Endodermal cell (in vitro differentiated cells): ENCODE data around the gene SDK2. TPM values are rescaled to one million over a fixed set of nuclear protein-coding genes. Genes with fewer than 3 reads are reported as not detected.
A peak's percentile ranks its signal among the peaks of the same experiment; 100 is the strongest.

ENCODE experiments used
- DNase-seq: peaks from one replicate; pipeline ENCODE4 v3.0.0-alpha.2; 2017
- H3K27ac ChIP-seq: 2 replicates; pipeline ENCODE4 v1.5.1; 2013; ENCODE audit warnings: mild to moderate bottlenecking, low read depth, low read length, moderate library complexity
- H3K27me3 ChIP-seq: 2 replicates; pipeline ENCODE4 v1.6.1; 2013; ENCODE audit warnings: mild to moderate bottlenecking, low read length, moderate library complexity; ENCODE audit not compliant: insufficient read depth, control insufficient read depth, poor library complexity, severe bottlenecking
- H3K36me3 ChIP-seq: 2 replicates; pipeline ENCODE4 v1.7.0; 2013; ENCODE audit warnings: mild to moderate bottlenecking, low read length, moderate library complexity; ENCODE audit not compliant: control insufficient read depth, insufficient read depth
- H3K4me1 ChIP-seq: one replicate; pipeline ENCODE4 v1.7.0; 2013; ENCODE audit warnings: low read length; ENCODE audit not compliant: control insufficient read depth, insufficient read depth
- H3K4me3 ChIP-seq: 2 replicates; pipeline ENCODE4 v1.5.1; 2013; ENCODE audit warnings: mild to moderate bottlenecking, low read length, moderate library complexity
- H3K9ac ChIP-seq: 2 replicates; pipeline ENCODE4 v1.6.1; 2013; ENCODE audit warnings: mild to moderate bottlenecking, low read length, moderate library complexity; ENCODE audit not compliant: poor library complexity, severe bottlenecking; ENCODE audit errors: extremely low read depth
- H3K9me3 ChIP-seq: 2 replicates; pipeline ENCODE4 v1.6.1; 2013; ENCODE audit warnings: mild to moderate bottlenecking, low read length, moderate library complexity; ENCODE audit not compliant: control insufficient read depth
- H3K27ac Mint-ChIP-seq: 2 replicates; pipeline ENCODE4 v1.8.0; 2020; ENCODE audit warnings: mixed read lengths
- H3K27me3 Mint-ChIP-seq: 2 replicates; pipeline ENCODE4 v1.8.0; 2021; ENCODE audit warnings: mild to moderate bottlenecking, mixed read lengths; ENCODE audit not compliant: insufficient read depth
- H3K36me3 Mint-ChIP-seq: 2 replicates; pipeline ENCODE4 v1.8.0; 2020; ENCODE audit warnings: low read depth, mixed read lengths
- H3K4me1 Mint-ChIP-seq: 2 replicates; pipeline ENCODE4 v1.8.0; 2020; ENCODE audit warnings: mixed read lengths
- H3K4me3 Mint-ChIP-seq: 2 replicates; pipeline ENCODE4 v1.8.0; 2020; ENCODE audit warnings: mild to moderate bottlenecking, moderate library complexity, mixed read lengths
- H3K9me3 Mint-ChIP-seq: 2 replicates; pipeline ENCODE4 v1.8.0; 2020; ENCODE audit warnings: mild to moderate bottlenecking, mixed read lengths
- CTCF ChIP-seq: fragments of 200-600 bp; sonication (generic); conservative IDR thresholded peaks from 2 replicates; pipeline ENCODE4 v1.5.0; 2021; ENCODE audit warnings: antibody characterized with exemption, mild to moderate bottlenecking
- WGBS, 2 experiments: methylation state at CpG; one replicate each; pipeline versions ENCODE4 v1.1.5 to v1.1.7; 2013; ENCODE audit warnings: missing lambda C conversion rate in 2 of 2, mixed read lengths in 1 of 2; ENCODE audit not compliant: insufficient coverage in 1 of 2, insufficient read length in 1 of 2; 5-methylcytosine and 5-hydroxymethylcytosine counted together
- total RNA-seq, 2 donors: library from RNA; stranded (reverse); fragmentation: NEBNext Ultra II Directional in 1 of 2; extraction: Animal tissue kit (Norgen Biotek cat#: 25700) in 1 of 2; gene quantifications; 2 replicates in 1 of 2; 3 replicates in 1 of 2; pipeline ENCODE4 v1.2.1, GENCODE V29; 2021

SDK2 gene
- total RNA-seq, 2 donors from 2014 or later: 5.9 to 7.0 TPM

- Histone ChIP-seq H3K27me3 (no peaks in the 10 kb centered on the region), H3K9ac (no peak overlapping the region), H3K4me1 (no peaks in the 10 kb centered on the region), H3K36me3 (no peaks in the 10 kb centered on the region), H3K9me3 (no peaks in the 10 kb centered on the region), H3K27ac (no peak overlapping the region), H3K4me3 (no peak overlapping the region)
- no peak overlapping the region for H3K4me3 Mint-ChIP-seq
- peaks cover 21% of the 10 kb centered on the region for H3K4me1 Mint-ChIP-seq
- H3K9me3 Mint-ChIP-seq: no peaks in the 10 kb centered on the region
- H3K27me3 Mint-ChIP-seq: peaks cover 1% of the 10 kb centered on the region
- 74 to 79% methylated on average over 7 to 12 of the region's 12 CpGs for WGBS, 2 experiments
- no peaks in the 10 kb centered on the region for H3K36me3 Mint-ChIP-seq
- DNase-seq: peak; percentile 91
- TF ChIP-seq CTCF: no peak
- no peak overlapping the region for H3K27ac Mint-ChIP-seq
Measured at GRCh38 chr17:73546770-73547536, 97.3 kb downstream of the SDK2 start.

GRCh38 chr17:73546114-73546513 lies 98.1 kb downstream of the SDK2 start:
- DNase-seq: no peak
- Mint-ChIP-seq H3K27me3 (no peaks in the 10 kb centered on the region), H3K4me3 (no peak overlapping the region), H3K27ac (no peak overlapping the region), H3K9me3 (no peaks in the 10 kb centered on the region), H3K36me3 (no peaks in the 10 kb centered on the region), H3K4me1 (peaks cover 26% of the 10 kb centered on the region)
- no peaks in the 10 kb centered on the region for H3K9me3 ChIP-seq
- no peaks in the 10 kb centered on the region for H3K36me3 ChIP-seq
- no peaks in the 10 kb centered on the region for H3K27me3 ChIP-seq
- TF ChIP-seq CTCF: no peak
- H3K4me3 ChIP-seq: no peak overlapping the region
- no peaks in the 10 kb centered on the region for H3K4me1 ChIP-seq
- H3K9ac ChIP-seq: no peak overlapping the region
- WGBS, 2 experiments: 88 to 89% methylated on average over 7 to 11 of the region's 11 CpGs
- no peak overlapping the region for H3K27ac ChIP-seq

GRCh38 chr17:73545109-73546032 lies 98.9 kb downstream of the SDK2 start:
- Mint-ChIP-seq H3K4me3 (no peak overlapping the region), H3K27me3 (no peaks in the 10 kb centered on the region), H3K27ac (no peak overlapping the region), H3K4me1 (peaks cover 21% of the 10 kb centered on the region), H3K9me3 (no peaks in the 10 kb centered on the region), H3K36me3 (no peaks in the 10 kb centered on the region)
- WGBS, 2 experiments: 86 to 95% methylated on average over 4 to 16 of the region's 17 CpGs
- Histone ChIP-seq H3K9me3 (no peaks in the 10 kb centered on the region), H3K9ac (no peak overlapping the region), H3K36me3 (no peaks in the 10 kb centered on the region), H3K27me3 (no peaks in the 10 kb centered on the region), H3K27ac (no peak overlapping the region), H3K4me1 (no peaks in the 10 kb centered on the region), H3K4me3 (no peak overlapping the region)
- no peak for TF ChIP-seq CTCF
- no peak for DNase-seq
